ENCODE results near the gene C20orf202.
"Not testable (repeated sequence)": the region's sequence is repeated elsewhere in the genome, so short reads cannot be mapped to it uniquely, and the experiment has no call there.

Gene C20orf202

GRCh38 chr20:1210501-1210900, 7.2 kb downstream of the C20orf202 start:
- ATAC-seq: no peak
- Mint-ChIP-seq H3K36me3 (no peaks in the 10 kb centered on the region), H3K4me3 (no peak overlapping the region), H3K9me3 (no peaks in the 10 kb centered on the region), H3K27ac (no peak overlapping the region), H3K4me1 (peaks cover 11% of the 10 kb centered on the region)
- DNase-seq (ENCODE audit: low spot score in 2 of 2): no peak

- Mint-ChIP-seq H3K27ac (no peak overlapping the region), H3K4me1 (peaks cover 14% of the 10 kb centered on the region)
- ATAC-seq: no peak
These were observed 8.8 kb downstream of the C20orf202 start for GRCh38 chr20:1212023-1212422.

GRCh38 chr20:1212607-1213396, 9.5 kb downstream of the C20orf202 start:
- H3K4me3 Mint-ChIP-seq: no peak overlapping the region
- H3K27ac Mint-ChIP-seq: no peak overlapping the region
- H3K36me3 Mint-ChIP-seq: no peaks in the 10 kb centered on the region
- no peaks in the 10 kb centered on the region for H3K9me3 Mint-ChIP-seq
- ATAC-seq (peak; percentile 86), DNase-seq (ENCODE audit: low spot score in 2 of 2) (peak; percentile 35 to 78)
- H3K4me1 Mint-ChIP-seq: peaks cover 14% of the 10 kb centered on the region

More at GRCh38 chr20:1212023-1212422, 8.8 kb downstream of the C20orf202 start:
- H3K36me3 Mint-ChIP-seq: no peaks in the 10 kb centered on the region
- DNase-seq (ENCODE audit: low spot score in 2 of 2): no peak
- H3K9me3 Mint-ChIP-seq: no peaks in the 10 kb centered on the region
- no peak overlapping the region for H3K4me3 Mint-ChIP-seq

- ATAC-seq: peak; percentile 51
- Mint-ChIP-seq H3K36me3 (no peaks in the 10 kb centered on the region), H3K9me3 (no peaks in the 10 kb centered on the region), H3K4me3 (no peak overlapping the region), H3K27ac (no peak overlapping the region), H3K4me1 (peaks cover 14% of the 10 kb centered on the region)
- no peak for DNase-seq (ENCODE audit: low spot score in 2 of 2)
These were observed 11.6 kb downstream of the C20orf202 start for GRCh38 chr20:1214838-1215261.

- Mint-ChIP-seq H3K4me3 (peak overlapping the region; percentile 8), H3K4me1 (peaks cover 14% of the 10 kb centered on the region)
These were observed 12.3 kb downstream of the C20orf202 start for GRCh38 chr20:1215386-1216170.

GRCh38 chr20:1216527-1217427, 13.5 kb downstream of the C20orf202 start:
- not testable (repeated sequence) for H3K27ac Mint-ChIP-seq, H3K4me3 Mint-ChIP-seq
- H3K4me1 Mint-ChIP-seq: peaks cover 14% of the 10 kb centered on the region

More at GRCh38 chr20:1215386-1216170, 12.3 kb downstream of the C20orf202 start:
- H3K36me3 Mint-ChIP-seq: no peaks in the 10 kb centered on the region
- no peaks in the 10 kb centered on the region for H3K9me3 Mint-ChIP-seq
- ATAC-seq (peak; percentile 82), DNase-seq (ENCODE audit: low spot score in 2 of 2) (no peak)
- H3K27ac Mint-ChIP-seq: no peak overlapping the region

GRCh38 chr20:1222750-1223149, 19.5 kb downstream of the C20orf202 start:
- not testable (repeated sequence) for H3K36me3 Mint-ChIP-seq; DNase-seq (ENCODE audit: low spot score in 2 of 2); H3K4me3 Mint-ChIP-seq; ATAC-seq; H3K27ac Mint-ChIP-seq; H3K9me3 Mint-ChIP-seq
- H3K4me1 Mint-ChIP-seq: peaks cover 14% of the 10 kb centered on the region

More at GRCh38 chr20:1216527-1217427, 13.5 kb downstream of the C20orf202 start:
- ATAC-seq; H3K9me3 Mint-ChIP-seq; DNase-seq (ENCODE audit: low spot score in 2 of 2); H3K36me3 Mint-ChIP-seq: not testable (repeated sequence)

- Mint-ChIP-seq H3K4me3 (peak overlapping the region; percentile 26), H3K27ac (no peak overlapping the region)
These were observed 21.1 kb downstream of the C20orf202 start for GRCh38 chr20:1224205-1224890.

GRCh38 chr20:1225263-1225782, 22.1 kb downstream of the C20orf202 start:
- peaks cover 2% of the 10 kb centered on the region for H3K9me3 Mint-ChIP-seq
- H3K4me1 Mint-ChIP-seq: peaks cover 14% of the 10 kb centered on the region
- ATAC-seq (peak; percentile 66), DNase-seq (ENCODE audit: low spot score in 2 of 2) (no peak)
- no peak overlapping the region for H3K27ac Mint-ChIP-seq
- peak overlapping the region; percentile 66 for H3K4me3 Mint-ChIP-seq
- H3K36me3 Mint-ChIP-seq: peaks cover 5% of the 10 kb centered on the region

More at GRCh38 chr20:1224205-1224890, 21.1 kb downstream of the C20orf202 start:
- no peak for ATAC-seq
- Mint-ChIP-seq H3K9me3 (peaks cover 2% of the 10 kb centered on the region), H3K36me3 (peaks cover 5% of the 10 kb centered on the region), H3K4me1 (peaks cover 14% of the 10 kb centered on the region)
- DNase-seq (ENCODE audit: low spot score in 2 of 2): no peak

GRCh38 chr20:1225783-1226654, 22.8 kb downstream of the C20orf202 start, which contains the start of gene RAD21L1:
TSS of gene RAD21L1 (plus strand) at chr20:1226044. CDS start at chr20:1228454, 2,410 bp downstream.
- DNase-seq (ENCODE audit: low spot score in 2 of 2): peak; percentile 64 to 79
- Mint-ChIP-seq H3K9me3 (peaks cover 2% of the 10 kb centered on the region), H3K36me3 (peaks cover 5% of the 10 kb centered on the region), H3K4me3 (peak within 1 kb of the TSS; percentile 66), H3K27ac (no peak within 1 kb of the TSS), H3K4me1 (peaks cover 14% of the 10 kb centered on the region)
- ATAC-seq: peak; percentile 84

GRCh38 chr20:1229541-1229940, 26.3 kb downstream of the C20orf202 start:
- Mint-ChIP-seq H3K9me3 (no peaks in the 10 kb centered on the region), H3K4me3 (no peak overlapping the region), H3K27ac (no peak overlapping the region), H3K4me1 (peaks cover 14% of the 10 kb centered on the region), H3K36me3 (peaks cover 5% of the 10 kb centered on the region)
- ATAC-seq (no peak), DNase-seq (ENCODE audit: low spot score in 2 of 2) (no peak)

- no peak for ATAC-seq
- Mint-ChIP-seq H3K4me3 (no peak overlapping the region), H3K27ac (no peak overlapping the region), H3K36me3 (no peaks in the 10 kb centered on the region), H3K9me3 (no peaks in the 10 kb centered on the region), H3K4me1 (no peaks in the 10 kb centered on the region)
- DNase-seq (ENCODE audit: low spot score in 2 of 2): no peak
These were observed 29.2 kb downstream of the C20orf202 start for GRCh38 chr20:1232286-1233111.

GRCh38 chr20:1240549-1240948, 37.3 kb downstream of the C20orf202 start:
- H3K36me3 Mint-ChIP-seq: no peaks in the 10 kb centered on the region
- ATAC-seq (no peak), DNase-seq (ENCODE audit: low spot score in 2 of 2) (no peak)
- H3K27ac Mint-ChIP-seq: no peak overlapping the region
- no peaks in the 10 kb centered on the region for H3K9me3 Mint-ChIP-seq
- H3K4me3 Mint-ChIP-seq: no peak overlapping the region
- no peaks in the 10 kb centered on the region for H3K4me1 Mint-ChIP-seq
